Gastrocnemius medialis (tissue), 4 donors: ENCODE measurements around the gene MAOB. TPM values are rescaled to one million over a fixed set of nuclear protein-coding genes. Genes with fewer than 3 reads are reported as not detected.
A peak's percentile ranks its signal among the peaks of the same experiment; 100 is the strongest.

ENCODE experiments used
- ATAC-seq, 2 donors: fragments of 150-250 bp; one replicate each; pipeline ENCODE4 v1.9.1; 2016
- DNase-seq, 2 donors: peaks; one replicate each; pipeline ENCODE4 v3.0.0-alpha.2; 2019
- H3K27ac ChIP-seq, 4 donors: fragments of 200-600 bp; sonication (generic); 1 replicate in 1 of 4; 2 replicates in 3 of 4; pipeline ENCODE4 v1.5.1; 2016 to 2018; ENCODE audit warnings: mild to moderate bottlenecking in 2 of 4, moderate library complexity in 1 of 4
- H3K27me3 ChIP-seq, 3 donors: fragments of 200-600 bp; sonication (generic) in 2 of 3; 1 replicate in 1 of 3; 2 replicates in 2 of 3; pipeline versions ENCODE4 v1.5.1 to v1.6.0; 2016 to 2019; ENCODE audit warnings: mild to moderate bottlenecking in 1 of 3, moderate library complexity in 1 of 3
- H3K36me3 ChIP-seq, 2 donors: fragments of 200-600 bp; sonication (generic) in 1 of 2; one replicate each; pipeline ENCODE4 v1.5.1; 2017 to 2018
- H3K4me1 ChIP-seq, 2 donors: fragments of 200-600 bp; sonication (generic) in 1 of 2; one replicate each; pipeline ENCODE4 v1.5.1; 2016 to 2017; ENCODE audit warnings: mild to moderate bottlenecking in 2 of 2
- H3K4me3 ChIP-seq, 4 donors: fragments of 200-600 bp; sonication (generic) in 3 of 4; 1 replicate in 1 of 4; 2 replicates in 3 of 4; pipeline ENCODE4 v1.5.1; 2016 to 2019; ENCODE audit warnings: mild to moderate bottlenecking in 2 of 4
- H3K9me3 ChIP-seq, 3 donors: fragments of 200-600 bp; sonication (generic) in 2 of 3; 1 replicate in 1 of 3; 2 replicates in 2 of 3; pipeline ENCODE4 v1.5.1; 2016 to 2019
- CTCF ChIP-seq, 5 experiments: fragments of 450-650 bp in 3 of 5; fragments of 200-600 bp in 2 of 5; sonication (generic) in 2 of 5; IDR thresholded peaks in 4 of 5; conservative IDR thresholded peaks in 1 of 5; 1 replicate in 4 of 5; 2 replicates in 1 of 5; pipeline ENCODE4 v1.5.1; 2016 to 2019; ENCODE audit warnings: antibody characterized with exemption in 5 of 5, mild to moderate bottlenecking in 3 of 5, moderate library complexity in 3 of 5
- POLR2A ChIP-seq, 2 donors: fragments of 450-650 bp; IDR thresholded peaks; one replicate each; pipeline ENCODE4 v1.6.1; 2017; ENCODE audit warnings: antibody characterized with exemption in 2 of 2, mild to moderate bottlenecking in 2 of 2, moderate library complexity in 2 of 2
- in situ Hi-C, 4 donors: fragments of 200-750 bp; cut with MboI; loops; one replicate each; pipeline versions ENCODE4 v1.15.0 to v1.8.0; 2017; ENCODE audit warnings: low sequenced_read_pairs in 4 of 4
- intact Hi-C: fragments of 100-400 bp; cut with DNase I; formaldehyde crosslinking; loops from one replicate; pipeline ENCODE4 v1.15.1; 2023; ENCODE audit warnings: low total_unique reads
- total RNA-seq, 4 donors: library from RNA; depleted of rRNA; stranded (reverse); fragments of >200 nt; gene quantifications; one replicate each; pipeline versions ENCODE4 v1.1.0 to v1.2.3, GENCODE V29; 2016

Gene MAOB
- total RNA-seq, 4 donors from 2014 or later, result 7.8 to 34.5 (median 29.3) TPM

DNA sequence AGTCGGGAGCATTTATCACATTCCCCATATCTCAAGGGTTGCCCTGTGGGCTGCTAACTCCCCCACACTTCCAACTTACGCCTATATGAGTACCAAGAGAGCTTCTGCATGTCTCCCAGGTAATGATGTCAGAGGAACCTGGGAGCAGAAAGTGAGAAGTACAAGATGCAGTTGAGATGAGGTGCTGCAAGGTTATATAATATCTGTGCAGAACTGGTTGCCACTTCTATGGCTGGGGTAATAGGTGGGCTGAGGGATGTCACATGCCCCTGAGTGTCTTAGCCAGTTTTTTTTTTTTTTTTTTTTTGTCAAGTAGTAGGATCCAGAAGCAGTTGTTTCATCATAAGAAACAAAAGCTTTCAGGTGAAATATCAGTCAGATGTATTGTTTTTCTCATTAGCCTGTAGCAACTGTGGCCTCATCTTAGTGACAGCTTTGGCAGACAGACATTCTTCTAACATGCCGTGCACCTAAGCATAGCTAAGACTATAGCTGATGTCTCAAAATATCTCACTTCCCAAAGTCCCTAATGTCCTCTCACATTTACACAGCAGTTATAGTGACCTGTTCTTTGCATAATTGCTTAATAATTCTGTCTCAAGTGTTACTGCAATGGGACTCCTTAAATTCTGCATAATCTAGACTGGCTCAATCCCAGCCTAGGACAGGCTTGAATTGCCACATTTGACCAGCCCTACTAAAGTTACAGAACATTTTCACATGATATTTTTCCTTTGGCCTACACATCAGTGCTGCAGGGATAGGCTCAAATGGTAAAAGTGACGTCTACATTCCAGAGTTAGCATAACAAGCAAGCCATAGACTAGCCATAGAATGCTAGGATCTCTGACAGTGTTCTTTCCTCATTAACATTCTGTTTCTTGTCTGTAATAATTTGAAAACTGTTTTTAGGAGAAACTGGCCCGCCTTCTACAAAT, 17.9 kb upstream of the MAOB start:
- in situ Hi-C loops, result no loop called here
- intact Hi-C loops, result loop anchor here (5.0 kb wide), 2 partner anchors 38 to 63 kb away; no protein-coding TSS in a partner anchor
- H3K27me3 ChIP-seq, result no peaks in the 10 kb centered on the region
- H3K27ac ChIP-seq, result peak overlapping the region; percentile 71 to 84 (median 78)
- H3K4me1 ChIP-seq, result peaks cover 4 to 14% of the 10 kb centered on the region in 2 donors
- DNase-seq (peak; percentile 17 to 57), ATAC-seq (peak; percentile 83 to 92)
- no peaks in the 10 kb centered on the region for H3K9me3 ChIP-seq
- H3K36me3 ChIP-seq, result no peaks in the 10 kb centered on the region
- TF ChIP-seq CTCF (IDR thresholded peaks at IDR 0.05 in 4 of 5, conservative IDR thresholded peaks at IDR 0.05 in 1 of 5) (no peak), POLR2A (IDR thresholded peaks at IDR 0.05) (no peak)
- no peak overlapping the region for H3K4me3 ChIP-seq

DNA sequence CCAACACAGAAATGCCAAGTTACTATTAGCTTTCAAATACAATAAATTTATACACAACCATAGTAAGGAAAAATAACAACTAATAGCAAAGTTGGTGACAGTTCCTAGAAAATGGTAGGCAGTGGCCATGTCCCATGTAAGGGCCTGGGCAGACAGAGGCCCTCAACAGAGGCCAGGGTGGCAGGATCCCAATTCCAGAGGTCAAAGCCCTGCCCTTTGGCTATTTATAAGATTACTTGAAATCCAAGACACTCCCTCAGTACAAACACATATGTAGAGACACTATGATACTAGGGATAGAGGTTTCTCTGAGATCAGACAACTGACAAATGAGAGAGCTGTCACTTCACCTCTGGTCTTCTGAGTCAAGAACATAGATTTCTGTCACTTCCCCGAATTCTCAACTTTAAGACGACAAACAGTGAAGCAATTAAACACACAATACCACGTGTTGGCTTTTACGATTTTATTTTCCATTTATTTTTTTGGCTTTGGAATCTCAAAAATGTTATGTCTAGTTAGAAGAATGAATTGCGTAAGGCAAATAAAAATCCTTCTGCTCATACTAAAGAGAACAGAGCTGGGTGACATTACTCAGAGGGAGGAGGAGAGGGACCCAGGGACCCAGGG, 16.3 kb upstream of the MAOB start:
- ATAC-seq (peak; percentile 49 to 71), DNase-seq (peak; percentile 49 to 84)
- peak overlapping the region; percentile 71 to 84 (median 78) for H3K27ac ChIP-seq
- intact Hi-C loops, result no loop called here
- H3K4me1 ChIP-seq, result peaks cover 4 to 14% of the 10 kb centered on the region in 2 donors
- TF ChIP-seq POLR2A (IDR thresholded peaks at IDR 0.05) (peak; percentile 14 to 45), CTCF (IDR thresholded peaks at IDR 0.05 in 4 of 5, conservative IDR thresholded peaks at IDR 0.05 in 1 of 5) (no peak)
- H3K9me3 ChIP-seq, result no peaks in the 10 kb centered on the region
- no peak overlapping the region for H3K4me3 ChIP-seq
- no peaks in the 10 kb centered on the region for H3K27me3 ChIP-seq
- in situ Hi-C loops, result no loop called here
- H3K36me3 ChIP-seq, result no peaks in the 10 kb centered on the region

DNA sequence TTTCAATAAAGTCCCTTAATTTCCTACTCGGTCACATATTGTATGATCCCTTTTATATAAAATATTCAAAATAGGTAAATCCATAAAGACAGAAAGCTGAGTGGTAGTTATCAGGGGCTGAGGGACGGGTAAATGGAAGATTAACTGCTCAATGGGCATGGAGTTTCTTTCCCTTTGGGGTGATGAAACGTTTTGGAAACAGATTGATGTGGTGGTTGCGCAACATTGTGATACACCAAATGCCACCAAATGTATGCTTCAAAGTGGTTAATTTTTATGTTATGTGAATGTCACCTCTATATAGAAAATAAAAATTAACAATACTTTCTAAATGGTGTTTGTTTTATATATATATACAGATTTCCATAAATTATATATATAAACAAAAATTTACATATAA, 15.0 kb upstream of the MAOB start:
- DNase-seq (no peak), ATAC-seq (no peak)
- Histone ChIP-seq H3K27me3 (no peaks in the 10 kb centered on the region), H3K4me1 (peaks cover 4 to 23% of the 10 kb centered on the region in 2 donors), H3K36me3 (no peaks in the 10 kb centered on the region), H3K9me3 (no peaks in the 10 kb centered on the region), H3K4me3 (no peak overlapping the region), H3K27ac (peak overlapping the region in 1 of 4 donors; percentile 84)
- in situ Hi-C loops (no loop called here), intact Hi-C loops (no loop called here)
- no peak for TF ChIP-seq CTCF (IDR thresholded peaks at IDR 0.05 in 4 of 5, conservative IDR thresholded peaks at IDR 0.05 in 1 of 5)

DNA sequence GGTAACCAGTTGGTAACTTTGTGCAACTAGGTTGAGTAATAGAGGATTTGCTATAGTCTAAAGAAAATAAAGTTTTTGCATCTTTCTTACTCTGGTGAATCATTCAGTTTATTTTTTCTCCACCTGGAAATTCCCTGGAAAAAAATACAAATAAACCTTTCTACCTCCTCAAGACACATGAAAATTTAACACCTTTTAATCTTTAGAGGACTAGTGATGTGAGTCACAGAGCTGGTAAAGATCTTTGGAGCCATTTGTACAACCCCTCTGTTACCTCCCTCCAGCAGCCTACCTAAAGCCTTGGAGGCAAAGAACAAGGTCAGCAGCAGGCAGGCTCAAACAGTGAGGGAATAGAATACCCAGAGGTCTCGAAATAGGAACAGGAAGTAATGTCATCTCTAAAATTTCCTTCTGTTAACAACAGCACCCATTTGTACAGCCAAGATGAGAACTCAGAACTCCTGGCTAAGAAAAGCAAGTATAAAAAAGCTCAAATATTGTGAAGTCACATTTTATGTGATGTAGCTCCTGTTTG, 10.2 kb upstream of the MAOB start:
- H3K4me3 ChIP-seq, result no peak overlapping the region
- H3K9me3 ChIP-seq, result peaks cover 0 to 7% (median 0%) of the 10 kb centered on the region in 3 donors
- in situ Hi-C loops, result no loop called here
- intact Hi-C loops, result no loop called here
- no peaks in the 10 kb centered on the region for H3K27me3 ChIP-seq
- H3K4me1 ChIP-seq, result peaks cover 0 to 10% of the 10 kb centered on the region in 2 donors
- ATAC-seq (peak; percentile 93 to 97), DNase-seq (peak in 1 of 2 donors; percentile 27)
- H3K36me3 ChIP-seq, result no peaks in the 10 kb centered on the region
- peak overlapping the region; percentile 53 to 77 (median 75) for H3K27ac ChIP-seq
- TF ChIP-seq CTCF (IDR thresholded peaks at IDR 0.05 in 4 of 5, conservative IDR thresholded peaks at IDR 0.05 in 1 of 5), result no peak
- no peak for TF ChIP-seq POLR2A (IDR thresholded peaks at IDR 0.05)
